HUES48 (cell line): ENCODE data around the gene PKD1L1.

Source experiments
- H3K27ac ChIP-seq: one replicate; pipeline ENCODE4 v1.7.0; 2013; ENCODE audit warnings: low read depth, low read length, inconsistent platforms
- H3K27me3 ChIP-seq: 2 replicates; pipeline ENCODE4 v1.6.1; 2013; ENCODE audit warnings: mild to moderate bottlenecking, low read length; ENCODE audit not compliant: control insufficient read depth, insufficient read depth
- H3K36me3 ChIP-seq: 2 replicates; pipeline ENCODE4 v1.6.1; 2013; ENCODE audit warnings: low read length; ENCODE audit not compliant: control insufficient read depth, insufficient read depth
- H3K4me1 ChIP-seq: 2 replicates; pipeline ENCODE4 v1.6.1; 2013; ENCODE audit warnings: mild to moderate bottlenecking, low read length; ENCODE audit not compliant: control insufficient read depth, insufficient read depth
- H3K4me3 ChIP-seq: 2 replicates; pipeline ENCODE4 v1.5.1; 2013; ENCODE audit warnings: mild to moderate bottlenecking, low read depth, low read length
- H3K9ac ChIP-seq: 2 replicates; pipeline ENCODE4 v1.6.1; 2013; ENCODE audit warnings: mild to moderate bottlenecking, low read depth, low read length, moderate library complexity
- H3K9me3 ChIP-seq: 2 replicates; pipeline ENCODE4 v1.6.1; 2013; ENCODE audit warnings: low read length; ENCODE audit not compliant: control insufficient read depth, insufficient read depth

PKD1L1 gene

GRCh38 chr7:47787249-47788069 is 160.8 kb downstream of the PKD1L1 start:
- no peaks in the 10 kb centered on the region for H3K27me3 ChIP-seq
- no peak overlapping the region for H3K9ac ChIP-seq
- no peak overlapping the region for H3K4me3 ChIP-seq
- H3K36me3 ChIP-seq, result no peaks in the 10 kb centered on the region
- no peaks in the 10 kb centered on the region for H3K9me3 ChIP-seq
- H3K4me1 ChIP-seq, result peaks cover 7% of the 10 kb centered on the region; the same call in 1 of the 2 replicates
- peak overlapping the region; percentile 50 for H3K27ac ChIP-seq

- no peak overlapping the region for H3K9ac ChIP-seq
- H3K27me3 ChIP-seq, result no peaks in the 10 kb centered on the region
- peaks cover 7% of the 10 kb centered on the region; the same call in 1 of the 2 replicates for H3K4me1 ChIP-seq
- peak overlapping the region; percentile 69 for H3K27ac ChIP-seq
- no peaks in the 10 kb centered on the region for H3K9me3 ChIP-seq
- H3K4me3 ChIP-seq, result no peak overlapping the region
- no peaks in the 10 kb centered on the region for H3K36me3 ChIP-seq
Measured at GRCh38 chr7:47786557-47787248, 161.6 kb downstream of the PKD1L1 start.

- peaks cover 7% of the 10 kb centered on the region; the same call in 1 of the 2 replicates for H3K4me1 ChIP-seq
Measured at GRCh38 chr7:47785923-47786556, 162.2 kb downstream of the PKD1L1 start.

GRCh38 chr7:47783456-47784223 is 164.6 kb downstream of the PKD1L1 start:
- no peak overlapping the region for H3K9ac ChIP-seq
- H3K4me1 ChIP-seq, result peaks cover 7% of the 10 kb centered on the region; the same call in 1 of the 2 replicates

More at GRCh38 chr7:47785923-47786556, 162.2 kb downstream of the PKD1L1 start:
- Histone ChIP-seq H3K36me3 (no peaks in the 10 kb centered on the region), H3K4me3 (no peak overlapping the region), H3K27me3 (no peaks in the 10 kb centered on the region), H3K27ac (peak overlapping the region; percentile 69), H3K9me3 (no peaks in the 10 kb centered on the region), H3K9ac (0 out of 2 replicates have a peak overlapping the region, but pooled peaks have one; percentile 18)

GRCh38 chr7:47782792-47783191 is 165.5 kb downstream of the PKD1L1 start:
- peaks cover 7% of the 10 kb centered on the region; the same call in 1 of the 2 replicates for H3K4me1 ChIP-seq
- H3K4me3 ChIP-seq, result no peak overlapping the region
- no peaks in the 10 kb centered on the region for H3K27me3 ChIP-seq
- H3K27ac ChIP-seq, result no peak overlapping the region
- H3K9me3 ChIP-seq, result no peaks in the 10 kb centered on the region
- H3K36me3 ChIP-seq, result no peaks in the 10 kb centered on the region
- H3K9ac ChIP-seq, result no peak overlapping the region

More at GRCh38 chr7:47783456-47784223, 164.6 kb downstream of the PKD1L1 start:
- Histone ChIP-seq H3K9me3 (no peaks in the 10 kb centered on the region), H3K27ac (peak overlapping the region; percentile 71), H3K36me3 (no peaks in the 10 kb centered on the region), H3K27me3 (no peaks in the 10 kb centered on the region), H3K4me3 (no peak overlapping the region)

- peaks cover 7% of the 10 kb centered on the region; the same call in 1 of the 2 replicates for H3K4me1 ChIP-seq
- no peaks in the 10 kb centered on the region for H3K36me3 ChIP-seq
- H3K27ac ChIP-seq, result no peak overlapping the region
- no peaks in the 10 kb centered on the region for H3K27me3 ChIP-seq
- no peaks in the 10 kb centered on the region for H3K9me3 ChIP-seq
- H3K4me3 ChIP-seq, result no peak overlapping the region
- no peak overlapping the region for H3K9ac ChIP-seq
Measured at GRCh38 chr7:47782022-47782421, 166.2 kb downstream of the PKD1L1 start.

- Histone ChIP-seq H3K9ac (no peak overlapping the region), H3K4me3 (no peak overlapping the region), H3K4me1 (no peaks in the 10 kb centered on the region), H3K36me3 (no peaks in the 10 kb centered on the region), H3K9me3 (no peaks in the 10 kb centered on the region), H3K27ac (no peak overlapping the region), H3K27me3 (no peaks in the 10 kb centered on the region)
Measured at GRCh38 chr7:47780555-47780954, 167.7 kb downstream of the PKD1L1 start.

- Histone ChIP-seq H3K9ac (no peak overlapping the region), H3K27ac (no peak overlapping the region), H3K27me3 (no peaks in the 10 kb centered on the region), H3K4me3 (no peak overlapping the region), H3K4me1 (no peaks in the 10 kb centered on the region), H3K36me3 (no peaks in the 10 kb centered on the region), H3K9me3 (no peaks in the 10 kb centered on the region)
Measured at GRCh38 chr7:47779341-47779771, 168.9 kb downstream of the PKD1L1 start.

- no peaks in the 10 kb centered on the region for H3K27me3 ChIP-seq
- H3K4me1 ChIP-seq, result peaks cover 3% of the 10 kb centered on the region
- no peaks in the 10 kb centered on the region for H3K9me3 ChIP-seq
- H3K9ac ChIP-seq, result no peak overlapping the region
- H3K27ac ChIP-seq, result no peak overlapping the region
- H3K4me3 ChIP-seq, result no peak overlapping the region
- no peaks in the 10 kb centered on the region for H3K36me3 ChIP-seq
Measured at GRCh38 chr7:47778153-47778661, 170.1 kb downstream of the PKD1L1 start.

GRCh38 chr7:47777531-47778152 is 170.6 kb downstream of the PKD1L1 start:
- Histone ChIP-seq H3K4me1 (peaks cover 4% of the 10 kb centered on the region), H3K9ac (no peak overlapping the region), H3K9me3 (no peaks in the 10 kb centered on the region), H3K4me3 (no peak overlapping the region), H3K27me3 (no peaks in the 10 kb centered on the region), H3K36me3 (no peaks in the 10 kb centered on the region), H3K27ac (no peak overlapping the region)
